HCEC 1CT (cell line): ENCODE results near the gene CAPN3.

Source experiments
- DNase-seq: peaks from one replicate; pipeline ENCODE4 v3.0.0-alpha.2; 2017

The CAPN3 gene

DNA sequence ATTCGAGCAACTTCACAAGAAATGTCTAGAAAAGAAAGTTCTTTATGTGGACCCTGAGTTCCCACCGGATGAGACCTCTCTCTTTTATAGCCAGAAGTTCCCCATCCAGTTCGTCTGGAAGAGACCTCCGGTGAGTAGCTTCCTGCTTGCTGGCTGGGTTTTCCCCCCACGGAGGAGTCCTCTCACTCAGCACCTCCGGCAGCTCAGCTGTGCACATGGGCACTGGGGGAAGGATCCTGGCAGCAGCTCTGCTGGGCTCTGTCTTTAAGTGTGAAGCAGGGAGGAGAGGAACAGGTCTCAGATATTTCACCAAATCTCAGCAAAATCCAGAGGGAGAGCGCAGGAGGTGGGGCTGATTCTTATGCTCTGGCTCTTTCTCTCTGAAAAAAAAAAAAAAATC lies 684 bp downstream of the CAPN3 start:
- no peak for DNase-seq

DNA sequence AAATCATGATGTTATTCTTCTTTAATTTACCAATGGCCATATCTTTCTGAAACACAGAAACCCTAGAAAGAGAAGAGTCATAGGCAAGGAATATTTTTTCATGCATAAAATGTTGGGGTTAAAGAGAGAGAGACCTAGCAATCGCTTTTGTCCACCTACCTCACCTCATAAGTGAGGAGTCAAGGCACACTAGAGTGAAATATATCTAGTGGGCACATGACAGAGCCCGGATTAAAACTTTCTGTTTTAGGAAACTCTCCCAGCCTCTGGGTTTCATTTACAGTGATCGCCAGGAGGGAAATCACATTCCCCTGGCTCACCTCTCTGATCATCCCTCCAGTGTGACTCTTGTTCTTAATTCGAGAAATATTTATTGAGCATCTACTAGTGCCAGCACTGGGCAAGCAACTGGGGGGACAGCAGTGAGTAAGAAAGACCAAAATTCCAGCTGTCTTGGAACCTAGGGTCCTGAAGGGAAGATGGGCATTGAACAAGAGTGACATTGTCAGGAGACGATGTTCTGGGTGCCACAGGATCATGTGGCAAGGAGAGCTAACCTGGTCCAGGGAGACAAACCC lies 1.3 kb downstream of the CAPN3 start:
- no peak for DNase-seq

DNA sequence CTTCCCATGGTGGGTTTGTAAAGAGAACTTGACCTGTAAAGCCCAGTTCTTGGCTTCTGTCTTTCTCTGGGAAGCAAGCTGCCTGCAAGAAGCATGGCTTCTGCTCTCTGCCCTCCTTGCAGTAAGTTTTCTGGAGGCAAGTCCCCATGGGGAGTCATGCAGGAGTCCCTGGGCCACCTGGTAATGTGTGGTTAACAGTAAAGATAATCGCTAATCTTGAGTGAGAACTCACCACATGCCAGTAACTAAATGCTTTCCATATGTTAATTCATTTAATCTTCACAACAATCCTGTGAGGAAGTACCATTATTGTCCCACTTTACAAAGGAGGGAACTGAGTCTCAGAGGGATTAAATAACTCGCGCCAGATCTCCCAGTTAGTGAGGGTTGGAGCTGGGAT lies 4.2 kb downstream of the CAPN3 start:
- DNase-seq = no peak

DNA sequence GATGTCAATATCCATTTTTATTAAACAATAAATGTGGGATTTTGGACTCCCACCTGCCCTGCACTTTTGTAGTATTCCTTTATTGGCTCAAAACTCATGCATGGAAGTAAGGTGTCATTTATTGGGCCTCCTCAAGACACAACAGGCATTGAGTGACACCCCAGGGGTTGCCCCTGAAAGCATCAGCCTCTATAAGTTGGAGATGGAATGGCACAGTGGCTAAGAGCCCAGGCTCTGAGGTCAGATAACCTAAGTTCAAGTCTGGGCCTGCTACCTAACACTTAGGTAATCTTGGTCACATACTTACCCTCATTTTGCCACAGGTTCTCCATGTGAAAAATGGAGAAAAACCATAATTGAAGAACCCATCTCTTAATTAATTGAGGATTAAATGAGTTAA lies 4.6 kb downstream of the CAPN3 start:
- no peak for DNase-seq

DNA sequence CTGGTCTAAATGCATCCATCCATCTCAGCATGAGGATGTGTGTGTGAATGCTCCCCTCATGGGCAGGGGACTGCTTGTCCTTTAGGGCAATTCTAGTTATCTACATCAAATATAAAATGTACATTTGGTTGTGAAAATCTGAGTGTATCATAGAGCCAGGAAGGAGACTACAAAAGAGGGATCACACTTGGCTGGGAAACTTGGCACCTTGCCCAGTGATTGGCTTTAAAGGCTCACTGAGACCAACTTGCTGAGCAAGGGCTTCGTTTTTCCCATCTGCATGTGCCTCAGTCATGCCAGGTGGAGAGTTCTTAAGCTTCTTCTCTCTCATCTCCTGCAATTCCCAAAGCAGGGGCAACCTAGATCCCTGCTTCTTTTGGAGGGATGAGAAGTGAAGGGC lies 5.2 kb downstream of the CAPN3 start:
- DNase-seq = no peak

DNA sequence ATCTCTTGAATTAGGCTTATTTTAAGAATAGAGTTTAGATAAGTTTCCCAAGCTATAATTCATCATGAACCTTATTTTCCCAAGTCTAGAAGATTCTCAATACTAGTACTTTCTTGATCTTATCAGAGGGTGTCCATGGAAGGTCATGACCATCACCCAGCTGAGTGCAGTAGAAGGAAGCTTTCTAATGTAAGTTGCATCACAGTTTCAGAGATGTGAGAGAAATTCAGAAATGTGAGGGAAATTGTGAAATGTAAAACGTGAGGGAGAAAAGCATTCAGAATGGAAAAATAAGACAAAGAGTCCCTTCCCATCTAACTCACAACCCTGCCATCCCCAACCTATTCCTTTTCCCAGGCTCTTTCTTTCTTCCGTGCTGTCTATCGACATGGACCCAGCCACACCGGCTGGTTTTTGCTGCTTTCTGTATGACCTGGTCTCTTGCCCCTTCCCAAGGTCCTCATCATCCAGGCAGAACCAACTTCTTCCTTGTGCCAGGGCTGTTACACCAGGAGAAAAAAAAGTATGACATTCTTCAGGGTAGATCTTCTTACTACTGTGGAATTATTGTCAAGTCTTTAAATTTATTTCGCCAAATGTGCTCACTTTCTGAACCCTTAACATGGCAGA lies 6.7 kb downstream of the CAPN3 start:
- DNase-seq = no peak

DNA sequence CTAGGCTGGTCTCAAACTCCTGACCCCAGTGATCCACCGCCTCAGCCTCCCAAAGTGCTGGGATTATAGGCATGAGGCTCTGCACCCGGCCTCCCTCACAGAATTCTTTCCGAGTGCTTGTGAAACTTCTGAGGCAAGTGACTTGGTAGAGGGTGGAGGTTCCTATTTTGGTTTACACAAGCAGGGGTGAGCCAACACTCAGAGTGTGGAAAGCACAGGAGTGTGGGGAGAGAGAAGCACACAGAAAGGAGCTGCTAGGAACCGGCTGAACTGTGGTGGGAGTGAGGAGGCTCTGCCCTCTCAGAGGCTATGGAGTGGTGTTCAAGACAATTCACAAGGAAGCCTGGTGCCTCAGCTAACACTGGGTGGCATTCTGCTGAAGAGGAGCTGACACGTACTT lies 7.7 kb downstream of the CAPN3 start:
- DNase-seq = no peak

DNA sequence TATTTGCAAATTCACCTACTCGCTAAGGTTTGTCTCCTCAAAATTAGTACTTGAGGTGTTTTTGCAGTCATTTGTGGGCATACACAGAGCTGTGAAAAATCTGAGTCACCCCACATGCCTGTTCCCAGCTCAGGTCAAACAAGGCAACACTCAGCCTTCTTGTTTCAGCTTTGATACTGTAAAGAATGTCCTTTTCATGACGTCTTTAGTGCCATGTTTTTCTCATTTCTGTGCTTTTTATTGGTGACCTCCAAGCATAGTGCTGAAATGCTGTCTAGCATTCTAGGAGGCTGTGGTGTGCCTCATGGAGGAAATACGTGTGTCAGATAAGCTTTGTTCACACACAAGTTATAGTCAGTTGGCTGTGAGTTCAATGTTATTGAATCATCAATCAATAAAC lies 8.8 kb downstream of the CAPN3 start:
- DNase-seq = no peak

DNA sequence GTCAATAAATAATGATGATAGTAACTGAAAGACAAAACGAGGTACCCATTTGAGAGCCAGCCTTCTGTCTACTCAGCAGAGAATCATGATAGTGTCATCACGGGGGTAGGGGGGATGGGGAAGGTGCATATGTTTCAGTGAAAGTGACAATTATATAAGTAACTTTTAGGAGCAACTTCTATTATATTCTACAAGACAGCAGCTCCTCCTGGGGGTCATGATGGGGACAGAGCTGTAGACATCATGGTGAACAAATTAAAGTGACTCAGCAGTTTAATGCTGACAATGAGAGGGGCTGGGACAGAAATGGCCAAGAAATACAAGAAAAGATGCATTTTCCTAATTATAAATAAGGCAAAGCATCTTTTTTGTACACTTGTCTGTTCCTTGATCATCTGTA lies 11.8 kb downstream of the CAPN3 start:
- peak; percentile 44 for DNase-seq

DNA sequence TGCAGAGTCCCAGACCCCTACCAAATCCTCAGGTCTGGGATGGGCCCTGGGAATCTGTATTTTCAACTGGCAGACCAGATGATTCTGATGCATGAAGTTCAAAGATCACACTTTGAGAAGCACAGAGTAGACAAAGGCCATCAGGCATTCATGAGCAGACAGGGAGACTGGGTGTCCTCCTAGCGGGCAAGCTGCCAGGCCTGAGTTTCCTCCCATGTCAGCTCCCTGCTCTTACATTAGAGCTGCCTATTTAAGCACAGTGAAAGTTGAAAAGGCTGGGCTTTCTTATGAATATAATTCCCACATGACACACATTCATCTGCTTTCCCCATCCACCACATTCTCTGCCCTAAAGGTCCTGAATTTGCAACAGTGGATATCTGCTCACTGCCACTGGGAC lies 14.0 kb downstream of the CAPN3 start:
- DNase-seq = no peak

DNA sequence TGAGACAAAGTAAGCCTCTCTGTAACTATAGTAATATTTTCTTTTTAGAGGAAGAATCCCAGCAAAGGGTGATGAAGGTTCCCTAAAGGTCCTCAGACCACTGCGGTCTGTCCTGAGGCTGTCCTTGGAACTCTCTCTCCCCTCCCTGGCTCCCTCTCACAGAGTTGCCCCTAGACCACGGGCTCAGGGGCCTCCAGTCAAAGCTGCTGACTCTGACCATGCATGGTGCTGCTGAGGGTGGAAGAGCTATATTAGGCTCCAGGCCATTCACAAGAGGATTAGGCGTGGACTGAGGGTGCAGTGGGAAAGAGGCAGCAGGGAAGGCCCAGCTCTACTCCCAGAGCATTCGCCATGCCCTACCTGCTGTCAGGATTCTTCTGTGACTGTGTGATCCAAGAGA lies 14.6 kb downstream of the CAPN3 start:
- no peak for DNase-seq

DNA sequence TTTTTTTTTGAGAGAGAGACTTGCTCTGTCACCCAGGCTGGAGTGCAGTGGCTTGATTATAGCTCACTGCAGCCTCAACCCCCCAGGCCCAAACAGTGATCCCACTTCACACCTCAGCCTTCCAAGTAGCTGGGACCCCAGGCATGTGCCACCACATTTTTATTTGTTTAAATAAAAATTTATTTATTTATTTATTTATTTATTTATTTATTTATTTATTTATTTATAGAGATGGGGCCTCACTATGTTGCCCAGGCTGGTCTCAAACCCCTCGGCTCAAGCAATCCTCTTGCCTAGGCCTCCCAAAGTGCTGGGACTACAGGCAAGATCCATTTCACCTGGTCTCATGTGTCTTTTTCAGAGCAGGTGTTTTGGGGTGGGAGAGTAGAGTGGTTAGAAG lies 15.5 kb downstream of the CAPN3 start:
- DNase-seq = no peak

DNA sequence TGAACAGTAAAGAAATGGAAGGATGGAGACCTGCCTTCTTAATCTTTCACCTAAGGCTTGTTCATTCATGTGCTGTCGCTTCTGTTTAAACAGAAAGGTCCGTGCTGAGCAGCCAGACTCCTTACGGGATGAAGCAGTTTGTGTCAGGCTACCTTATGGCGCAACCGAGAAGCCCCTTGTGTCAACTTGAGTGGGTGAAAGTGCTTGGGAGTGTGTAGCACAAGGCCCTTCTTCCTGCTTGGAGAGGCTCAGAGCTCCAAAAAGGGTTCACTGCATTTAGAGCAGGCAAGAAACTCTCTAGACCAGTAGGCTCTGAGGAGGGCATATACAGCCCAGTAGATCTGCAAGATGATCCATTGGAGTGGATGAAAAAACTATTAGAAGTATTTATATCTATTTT lies 16.0 kb downstream of the CAPN3 start:
- no peak for DNase-seq

DNA sequence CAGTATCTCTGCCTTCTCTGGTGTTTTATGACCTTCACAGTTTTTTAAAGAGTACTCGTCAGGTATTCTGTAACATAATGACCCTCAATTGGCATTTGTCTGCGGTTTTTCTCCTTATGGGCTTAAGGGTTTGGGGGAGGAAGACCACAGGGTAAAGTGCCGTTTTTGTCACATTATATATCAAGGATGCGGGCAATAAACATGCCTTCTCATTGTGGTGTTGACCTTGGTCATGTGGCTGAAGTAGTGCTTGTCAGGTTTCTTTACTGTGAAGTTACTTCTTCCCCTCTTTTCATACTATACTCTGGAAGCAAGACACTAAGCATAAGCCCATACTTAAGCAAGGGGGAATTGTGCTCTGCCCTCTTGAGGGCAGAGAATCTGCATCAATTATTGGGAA lies 16.6 kb downstream of the CAPN3 start:
- DNase-seq = no peak

DNA sequence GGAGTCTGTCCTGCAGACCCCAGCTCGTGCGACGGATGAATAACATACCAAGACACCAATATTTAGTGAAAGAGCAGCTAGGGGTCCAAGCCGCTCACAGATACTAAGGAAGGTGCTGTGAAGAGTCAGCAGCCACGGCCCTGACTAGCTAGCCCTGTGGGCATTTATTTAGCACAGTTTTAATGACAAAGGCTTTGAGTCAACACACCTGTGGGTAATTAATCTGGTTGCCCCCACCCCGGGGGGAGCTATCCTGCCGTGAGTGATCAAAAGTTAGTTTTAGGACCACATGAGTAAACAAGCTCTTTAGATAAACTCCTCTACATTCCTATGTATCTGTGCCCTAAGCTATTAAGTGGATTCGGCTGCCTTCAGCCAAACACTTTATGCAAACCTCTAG lies 18.7 kb downstream of the CAPN3 start:
- DNase-seq = no peak

DNA sequence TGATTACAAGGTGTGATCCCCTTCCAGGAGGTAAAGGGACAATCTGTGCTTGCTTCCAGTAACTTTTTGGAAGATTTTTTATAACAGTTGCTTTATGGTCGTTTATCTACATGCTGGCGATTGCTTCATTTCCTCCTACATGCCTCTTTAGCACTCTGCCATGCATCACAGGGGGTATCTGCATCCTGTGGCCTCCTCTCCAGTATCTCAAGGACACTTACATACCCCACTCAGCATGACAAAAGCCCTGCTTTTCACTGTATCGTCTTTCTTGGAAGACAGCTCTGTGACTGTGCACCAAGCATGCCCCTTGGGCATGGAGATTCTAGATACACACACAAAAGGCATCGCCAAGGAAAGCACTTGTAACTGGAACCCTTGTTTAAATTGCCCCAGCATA lies 25.3 kb downstream of the CAPN3 start:
- DNase-seq = no peak

DNA sequence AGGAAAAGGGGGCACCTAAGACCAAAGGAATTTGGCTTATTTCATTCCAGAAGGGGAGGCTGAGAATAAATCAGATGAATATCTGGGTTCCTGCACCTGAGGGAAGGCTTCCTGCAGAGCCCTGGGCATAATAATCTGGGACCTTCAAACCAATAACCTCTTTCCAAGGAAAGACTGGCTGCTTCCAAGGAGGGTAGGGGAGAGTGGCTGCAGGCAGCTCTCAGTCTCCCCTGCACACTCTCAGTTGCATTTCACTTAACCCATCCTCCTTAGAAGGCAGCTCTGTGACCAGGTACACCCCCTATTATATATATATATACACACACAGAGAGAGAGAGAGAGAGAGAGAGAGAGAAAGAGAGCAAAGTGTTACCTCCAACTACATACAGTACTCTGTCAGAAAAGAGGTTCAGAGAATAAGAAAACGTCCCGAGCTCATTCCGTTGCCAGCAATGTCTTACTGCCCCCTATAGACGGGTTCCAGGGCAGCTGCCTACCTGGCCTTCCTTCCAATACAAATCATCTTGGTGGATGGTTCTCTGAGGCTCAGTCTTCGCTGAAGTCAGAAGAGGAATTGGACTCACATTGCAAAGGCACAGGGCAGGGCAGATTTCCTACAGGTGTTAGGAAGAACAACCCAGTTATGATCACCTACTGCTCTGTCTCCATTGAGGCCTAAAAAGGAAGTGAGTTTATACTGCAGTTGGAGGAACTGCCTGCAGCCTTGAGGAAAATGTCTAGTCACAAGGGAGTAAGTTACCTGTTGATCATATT lies 26.1 kb downstream of the CAPN3 start:
- peak; percentile 60 for DNase-seq

DNA sequence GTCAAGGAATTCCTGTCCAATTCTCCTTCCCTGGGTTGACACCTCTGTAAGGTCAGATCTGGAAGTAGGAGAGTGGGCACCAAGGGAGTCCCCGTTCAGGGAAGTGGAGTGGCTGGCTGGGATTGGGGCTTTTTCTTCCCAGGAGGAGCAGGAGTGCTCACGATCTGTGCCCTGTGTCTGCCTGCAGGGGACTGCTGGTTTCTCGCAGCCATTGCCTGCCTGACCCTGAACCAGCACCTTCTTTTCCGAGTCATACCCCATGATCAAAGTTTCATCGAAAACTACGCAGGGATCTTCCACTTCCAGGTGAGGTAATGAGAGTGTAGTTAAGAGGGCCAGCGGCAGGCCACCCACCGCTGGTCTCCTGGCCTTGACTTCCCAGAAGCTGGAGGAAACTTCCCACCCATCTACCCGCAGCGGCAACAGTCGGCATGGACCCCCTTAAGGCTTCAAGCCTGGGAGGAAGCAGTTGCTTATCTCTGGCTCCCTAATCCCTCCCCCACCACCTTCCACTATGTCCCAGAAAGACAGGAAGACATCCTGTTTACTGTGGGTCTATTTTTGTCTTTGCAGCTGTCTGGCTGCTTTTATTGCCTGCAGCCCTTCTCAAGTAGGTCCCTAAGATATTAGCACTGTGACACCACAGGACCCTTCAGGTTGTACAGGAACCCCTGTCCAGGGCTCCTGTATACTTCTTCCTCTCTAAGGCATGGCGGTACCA lies 26.8 kb downstream of the CAPN3 start:
- no peak for DNase-seq

DNA sequence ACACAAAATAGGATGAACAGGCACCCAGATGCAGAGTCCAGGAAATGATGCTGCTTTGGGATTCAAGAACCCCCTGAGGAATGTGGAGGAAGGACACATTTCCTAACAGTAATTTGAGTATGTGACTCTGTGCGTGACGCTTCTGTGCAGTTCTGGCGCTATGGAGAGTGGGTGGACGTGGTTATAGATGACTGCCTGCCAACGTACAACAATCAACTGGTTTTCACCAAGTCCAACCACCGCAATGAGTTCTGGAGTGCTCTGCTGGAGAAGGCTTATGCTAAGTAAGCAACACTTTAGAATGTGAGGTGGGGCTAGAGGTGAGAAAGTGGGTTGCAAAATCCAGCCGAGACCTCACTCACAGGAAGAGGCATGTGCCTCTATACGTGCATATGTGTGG lies 28.3 kb downstream of the CAPN3 start:
- DNase-seq = no peak

DNA sequence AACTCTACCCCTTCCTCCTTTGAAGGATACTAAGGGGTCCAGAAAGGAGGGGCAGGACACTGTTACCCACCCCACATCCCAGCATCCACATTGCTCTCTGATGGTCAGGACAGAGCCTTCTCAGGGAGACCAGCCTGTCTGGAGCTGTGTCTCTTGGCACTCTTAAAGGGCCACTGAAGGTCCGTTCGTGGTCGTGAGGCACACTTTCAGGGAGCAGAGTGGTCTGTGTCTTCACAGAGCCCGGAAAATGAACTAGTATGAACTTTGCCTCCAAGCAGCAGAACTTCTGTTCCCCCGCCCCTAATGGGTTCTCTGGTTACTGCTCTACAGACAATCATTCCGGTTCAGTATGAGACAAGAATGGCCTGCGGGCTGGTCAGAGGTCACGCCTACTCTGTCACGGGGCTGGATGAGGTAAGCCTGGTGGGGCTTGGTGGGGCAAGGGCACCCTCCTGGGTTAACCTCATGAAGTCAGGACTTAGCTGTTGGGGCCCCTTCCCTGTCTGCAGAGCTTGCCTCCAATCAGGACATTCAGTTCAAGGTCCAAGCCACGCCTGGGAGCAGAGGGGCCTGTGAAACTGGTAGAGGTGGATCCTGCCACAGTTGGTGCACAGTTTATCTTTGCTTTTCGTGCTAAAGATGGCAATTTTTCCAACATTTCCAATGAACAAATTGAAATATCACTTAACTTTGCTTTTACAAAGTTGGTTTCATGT lies 33.2 kb downstream of the CAPN3 start:
- DNase-seq = no peak

DNA sequence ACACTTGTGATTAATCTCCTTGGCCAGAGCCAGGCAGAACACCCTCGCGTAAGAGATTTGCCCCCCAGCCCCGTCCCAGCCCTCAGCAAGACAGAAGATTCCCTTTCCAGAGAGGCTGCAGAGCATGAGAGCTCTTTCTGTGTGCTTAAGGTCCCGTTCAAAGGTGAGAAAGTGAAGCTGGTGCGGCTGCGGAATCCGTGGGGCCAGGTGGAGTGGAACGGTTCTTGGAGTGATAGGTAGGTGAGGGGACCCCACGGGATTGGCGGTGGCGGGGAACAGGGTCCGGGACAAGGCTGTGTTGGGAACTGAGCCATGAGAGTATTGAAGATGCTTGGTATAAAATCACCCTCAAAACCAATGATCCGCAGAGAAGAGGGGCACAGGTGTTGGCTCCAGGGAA lies 34.8 kb downstream of the CAPN3 start:
- DNase-seq = no peak

DNA sequence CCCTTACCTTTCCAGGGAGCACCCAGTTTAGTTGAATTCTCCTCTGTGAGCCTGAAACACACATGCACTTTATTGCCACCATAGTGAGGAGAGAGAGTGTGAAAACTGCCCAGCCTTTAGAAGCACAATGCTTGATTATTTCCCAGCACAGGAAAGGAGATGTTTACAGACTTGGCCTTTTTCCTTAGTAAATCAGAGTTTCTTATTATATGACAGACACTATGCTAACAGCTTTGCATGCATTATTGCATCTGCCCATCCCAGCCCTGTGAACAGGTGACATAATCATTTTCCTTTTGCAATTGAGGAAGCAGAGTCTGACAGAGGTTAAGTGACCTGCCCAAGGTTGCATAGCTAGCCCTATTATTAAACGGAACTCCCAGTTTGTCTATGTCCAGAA lies 36.5 kb downstream of the CAPN3 start:
- no peak for DNase-seq
